HepG2 (cell line): ENCODE data around the gene ZNF174. TPM values are rescaled to one million over a fixed set of nuclear protein-coding genes. Genes with fewer than 3 reads are reported as not detected.

Experiments
- ARNTL ChIP-seq: sonication (generic); formaldehyde crosslinking; IDR thresholded peaks from 2 replicates; pipeline ENCODE4 v1.4.0; 2020; ENCODE audit warnings: mild to moderate bottlenecking, missing genetic modification reagents
- ATF6 ChIP-seq: sonication (generic); formaldehyde crosslinking; conservative IDR thresholded peaks from 2 replicates; pipeline ENCODE4 v1.4.0; 2020; ENCODE audit warnings: missing genetic modification reagents
- CREB3 ChIP-seq: sonication (generic); formaldehyde crosslinking; IDR thresholded peaks from 2 replicates; pipeline ENCODE4 v1.5.0; 2020; ENCODE audit warnings: missing genetic modification reagents
- FOXK1 ChIP-seq: sonication (generic); formaldehyde crosslinking; IDR thresholded peaks from 2 replicates; pipeline ENCODE4 v1.4.0; 2020; ENCODE audit warnings: low read depth, missing genetic modification reagents, borderline replicate concordance
- HHEX ChIP-seq: IDR thresholded peaks from 2 replicates; pipeline ENCODE4 v1.6.1; 2016; ENCODE audit warnings: control low read depth
- ISL2 ChIP-seq: sonication (generic); formaldehyde crosslinking; IDR thresholded peaks from 2 replicates; pipeline ENCODE4 v1.5.0; 2020; ENCODE audit warnings: missing genetic modification reagents
- LBX2 ChIP-seq: sonication (generic); formaldehyde crosslinking; IDR thresholded peaks from 2 replicates; pipeline ENCODE4 v1.5.0; 2020; ENCODE audit warnings: missing genetic modification reagents, mild to moderate bottlenecking, borderline replicate concordance
- MTA1 ChIP-seq: sonication (generic); formaldehyde crosslinking; IDR thresholded peaks from 2 replicates; pipeline ENCODE4 v1.4.0; 2020; ENCODE audit warnings: missing genetic modification reagents, mild to moderate bottlenecking, borderline replicate concordance
- MXI1 ChIP-seq: IDR thresholded peaks from 3 replicates; pipeline ENCODE4 v1.6.1; 2012; ENCODE audit warnings: low read depth, low read length, inconsistent platforms, borderline replicate concordance
- SAFB2 ChIP-seq: sonication (generic); formaldehyde crosslinking; IDR thresholded peaks from 2 replicates; pipeline ENCODE4 v1.5.1; 2020; ENCODE audit warnings: missing genetic modification reagents, low read depth, mild to moderate bottlenecking, borderline replicate concordance
- SIX1 ChIP-seq: sonication (generic); formaldehyde crosslinking; IDR thresholded peaks from 2 replicates; pipeline ENCODE4 v1.4.0; 2020; ENCODE audit warnings: missing genetic modification reagents, borderline replicate concordance
- STAG1 ChIP-seq: sonication (generic); formaldehyde crosslinking; IDR thresholded peaks from 2 replicates; pipeline ENCODE4 v1.4.0; 2020; ENCODE audit warnings: missing genetic modification reagents
- STAT5B ChIP-seq: sonication (generic); formaldehyde crosslinking; IDR thresholded peaks from 2 replicates; pipeline ENCODE4 v1.4.0; 2020; ENCODE audit warnings: missing genetic modification reagents
- TAF1 ChIP-seq: sonication (generic); formaldehyde crosslinking; IDR thresholded peaks from 2 replicates; pipeline ENCODE4 v1.4.0; 2020; ENCODE audit warnings: missing genetic modification reagents
- TBX2 ChIP-seq: sonication (generic); formaldehyde crosslinking; IDR thresholded peaks from 2 replicates; pipeline ENCODE4 v1.5.0; 2020; ENCODE audit warnings: missing genetic modification reagents, mild to moderate bottlenecking, borderline replicate concordance
- TFDP1 ChIP-seq: IDR thresholded peaks from 2 replicates; pipeline ENCODE4 v1.6.1; 2016; ENCODE audit warnings: missing compliant biosample characterization, missing genetic modification reagents, borderline replicate concordance
- TOE1 ChIP-seq: sonication (generic); formaldehyde crosslinking; IDR thresholded peaks from 2 replicates; pipeline ENCODE4 v1.4.0; 2020; ENCODE audit warnings: mild to moderate bottlenecking, missing genetic modification reagents
- ZBTB37 ChIP-seq: sonication (generic); formaldehyde crosslinking; IDR thresholded peaks from 2 replicates; pipeline ENCODE4 v1.4.0; 2020; ENCODE audit warnings: mild to moderate bottlenecking, missing genetic modification reagents
- ZNF121 ChIP-seq: sonication (generic); formaldehyde crosslinking; IDR thresholded peaks from 2 replicates; pipeline ENCODE4 v1.5.0; 2020; ENCODE audit warnings: mild to moderate bottlenecking, missing genetic modification reagents
- ZNF224 ChIP-seq: sonication (generic); formaldehyde crosslinking; IDR thresholded peaks from 2 replicates; pipeline ENCODE4 v1.5.0; 2020; ENCODE audit warnings: mild to moderate bottlenecking, missing genetic modification reagents
- ZNF232 ChIP-seq: sonication (generic); formaldehyde crosslinking; IDR thresholded peaks from 2 replicates; pipeline ENCODE4 v1.4.0; 2020; ENCODE audit warnings: missing genetic modification reagents, borderline replicate concordance
- ZNF34 ChIP-seq: sonication (generic); formaldehyde crosslinking; IDR thresholded peaks from 2 replicates; pipeline ENCODE4 v1.4.0; 2020; ENCODE audit warnings: mild to moderate bottlenecking, missing genetic modification reagents, borderline replicate concordance
- ZNF367 ChIP-seq: sonication (generic); formaldehyde crosslinking; IDR thresholded peaks from 2 replicates; pipeline ENCODE4 v1.4.0; 2020; ENCODE audit warnings: missing genetic modification reagents, borderline replicate concordance
- ZNF543 ChIP-seq: sonication (generic); formaldehyde crosslinking; IDR thresholded peaks from 2 replicates; pipeline ENCODE4 v1.4.0; 2020; ENCODE audit warnings: mild to moderate bottlenecking, missing genetic modification reagents
- ZNF576 ChIP-seq: sonication (generic); formaldehyde crosslinking; IDR thresholded peaks from 2 replicates; pipeline ENCODE4 v1.4.0; 2020; ENCODE audit warnings: mild to moderate bottlenecking, missing genetic modification reagents
- ZSCAN22 ChIP-seq: sonication (generic); formaldehyde crosslinking; IDR thresholded peaks from 2 replicates; pipeline ENCODE4 v1.4.0; 2020; ENCODE audit warnings: mild to moderate bottlenecking, missing genetic modification reagents
- polyA plus RNA-seq, 8 experiments: library from polyadenylated mRNA; depleted of rRNA in 3 of 8; stranded (reverse) in 7 of 8; unstranded in 1 of 8; fragments of >200 nt; fragmentation: Illumina TruSeq in 4 of 8; extraction: Trizol in 4 of 8; gene quantifications; 2 replicates each; pipeline versions ENCODE4 v1.2.1 to v1.2.3, GENCODE V29; 2011 to 2016; ENCODE audit warnings: low read depth in 4 of 8, missing spikeins in 1 of 8, mixed read lengths in 1 of 8; ENCODE audit not compliant: insufficient read depth in 1 of 8
- total RNA-seq, 5 experiments: library from RNA; depleted of rRNA; stranded (reverse); fragments of >200 nt; fragmentation: Illumina TruSeq; extraction: Trizol; gene quantifications; 2 replicates each; pipeline ENCODE4 v1.2.3, GENCODE V29; 2016; ENCODE audit warnings: low read depth in 1 of 5

Gene ZNF174
- total and polyA plus RNA-seq, 2 of the 13 experiments (the other 11 are each of a cell fraction or from before 2014, with no cell fraction given) = 8.3 to 10.6 TPM

GRCh38 chr16:3458852-3459361 is 57.9 kb downstream of the ZNF174 start (continued):
- TF ChIP-seq ATF6 (CRISPR knock-in tag) = no peak
- no peak for TF ChIP-seq ISL2 (CRISPR knock-in tag)
- no peak for TF ChIP-seq ZNF543 (CRISPR knock-in tag)
- TF ChIP-seq HHEX = no peak
- no peak for TF ChIP-seq ZNF367
- no peak for TF ChIP-seq ZNF232
- TF ChIP-seq SIX1 (CRISPR knock-in tag) = no peak
- no peak for TF ChIP-seq MTA1 (CRISPR knock-in tag)
- no peak for TF ChIP-seq TFDP1 (CRISPR knock-in tag)
- no peak for TF ChIP-seq TOE1 (CRISPR knock-in tag)
- TF ChIP-seq ZNF224 = no peak
- no peak for TF ChIP-seq SAFB2 (CRISPR knock-in tag)
- no peak for TF ChIP-seq STAT5B
- TF ChIP-seq ZBTB37 = peak; percentile 92
- TF ChIP-seq ARNTL = 0 out of 2 replicates have a peak, but pooled peaks have one; percentile 27
- peak; percentile 61; the same call in 1 of the 2 replicates for TF ChIP-seq TBX2
- TF ChIP-seq ZNF121 (CRISPR knock-in tag) = no peak
- TF ChIP-seq FOXK1 (CRISPR knock-in tag) = no peak
- peak; percentile 25; the same call in 1 of the 2 replicates for TF ChIP-seq TAF1 (CRISPR knock-in tag)
- no peak for TF ChIP-seq ZSCAN22 (CRISPR knock-in tag)
- no peak for TF ChIP-seq STAG1
- TF ChIP-seq MXI1 = peak; percentile 68; the same call in 1 of the 3 replicates
- no peak for TF ChIP-seq ZNF34 (CRISPR knock-in tag)
- TF ChIP-seq ZNF576 (CRISPR knock-in tag) = no peak
- no peak for TF ChIP-seq LBX2 (CRISPR knock-in tag)
- TF ChIP-seq CREB3 = no peak
